ENCODE measurements around the gene MYO1H. TPM values are rescaled to one million over a fixed set of nuclear protein-coding genes. Genes with fewer than 3 reads are reported as not detected.
A peak's percentile ranks its signal among the peaks of the same experiment; 100 is the strongest.
"Not testable (repeated sequence)": the region's sequence is repeated elsewhere in the genome, so short reads cannot be mapped to it uniquely, and the experiment has no call there.

The MYO1H gene
- total RNA-seq, 1 donor from 2014 or later = not detected

DNA sequence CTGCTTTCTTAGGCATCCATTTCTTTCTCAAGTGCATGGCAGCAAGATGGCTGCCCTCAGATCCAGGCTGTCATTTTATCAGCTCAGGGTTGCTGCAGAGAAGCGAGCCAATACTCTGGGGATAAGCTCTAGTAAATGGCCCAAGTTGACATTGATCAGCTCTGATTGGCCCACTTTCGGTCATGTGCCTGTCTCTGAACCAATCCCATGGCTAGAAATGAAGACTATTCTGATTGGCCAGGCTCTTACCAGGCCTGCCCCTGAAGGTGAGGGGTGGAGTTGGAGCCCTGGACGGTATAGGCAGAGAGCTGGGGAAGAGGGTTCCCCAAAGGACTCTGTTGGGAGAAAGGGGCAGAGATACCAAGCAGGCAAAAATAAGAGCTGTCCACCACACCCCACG is 41.4 kb downstream of the MYO1H start:
- H3K9me3 ChIP-seq (ENCODE audit: insufficient read depth, low read depth, low read length) = no peaks in the 10 kb centered on the region
- peaks cover 12% of the 10 kb centered on the region for H3K27me3 Mint-ChIP-seq (ENCODE audit: low read depth, unreplicated experiment)
- H3K27ac ChIP-seq (ENCODE audit: low read depth, low read length) = no peak overlapping the region
- no peak overlapping the region for H3K4me3 ChIP-seq (ENCODE audit: insufficient read depth, low read depth, low read length)
- no peak overlapping the region for H3K4me2 ChIP-seq (ENCODE audit: low read length)
- H3K27ac Mint-ChIP-seq (ENCODE audit: unreplicated experiment) = no peak overlapping the region
- H3K4me3 Mint-ChIP-seq (ENCODE audit: unreplicated experiment) = no peak overlapping the region
- H3K9ac ChIP-seq (ENCODE audit: low read length) = no peak overlapping the region
- H3K9me3 Mint-ChIP-seq (ENCODE audit: unreplicated experiment) = no peaks in the 10 kb centered on the region
- DNase-seq (ENCODE audit: low read depth) = no peak
- H3K4me1 ChIP-seq (ENCODE audit: insufficient read depth, low read length) = no peaks in the 10 kb centered on the region
- no peak overlapping the region for H2AFZ ChIP-seq (ENCODE audit: low read depth, low read length)
- no peaks in the 10 kb centered on the region for H3K36me3 ChIP-seq (ENCODE audit: insufficient read depth, low read length)
- H3K4me1 Mint-ChIP-seq (ENCODE audit: low read depth, unreplicated experiment) = peaks cover 3% of the 10 kb centered on the region
- no peak for FAIRE-seq
- no peaks in the 10 kb centered on the region for H4K20me1 ChIP-seq (ENCODE audit: insufficient read depth, low read length)
- H3K36me3 Mint-ChIP-seq (ENCODE audit: low read depth, unreplicated experiment) = no peaks in the 10 kb centered on the region
- H3K79me2 ChIP-seq (ENCODE audit: insufficient read depth, low read length) = no peaks in the 10 kb centered on the region
- no peak for TF ChIP-seq EZH2 (IDR thresholded peaks at IDR 0.05; ENCODE audit: insufficient read depth, low read length)
- TF ChIP-seq, protein P1, sequence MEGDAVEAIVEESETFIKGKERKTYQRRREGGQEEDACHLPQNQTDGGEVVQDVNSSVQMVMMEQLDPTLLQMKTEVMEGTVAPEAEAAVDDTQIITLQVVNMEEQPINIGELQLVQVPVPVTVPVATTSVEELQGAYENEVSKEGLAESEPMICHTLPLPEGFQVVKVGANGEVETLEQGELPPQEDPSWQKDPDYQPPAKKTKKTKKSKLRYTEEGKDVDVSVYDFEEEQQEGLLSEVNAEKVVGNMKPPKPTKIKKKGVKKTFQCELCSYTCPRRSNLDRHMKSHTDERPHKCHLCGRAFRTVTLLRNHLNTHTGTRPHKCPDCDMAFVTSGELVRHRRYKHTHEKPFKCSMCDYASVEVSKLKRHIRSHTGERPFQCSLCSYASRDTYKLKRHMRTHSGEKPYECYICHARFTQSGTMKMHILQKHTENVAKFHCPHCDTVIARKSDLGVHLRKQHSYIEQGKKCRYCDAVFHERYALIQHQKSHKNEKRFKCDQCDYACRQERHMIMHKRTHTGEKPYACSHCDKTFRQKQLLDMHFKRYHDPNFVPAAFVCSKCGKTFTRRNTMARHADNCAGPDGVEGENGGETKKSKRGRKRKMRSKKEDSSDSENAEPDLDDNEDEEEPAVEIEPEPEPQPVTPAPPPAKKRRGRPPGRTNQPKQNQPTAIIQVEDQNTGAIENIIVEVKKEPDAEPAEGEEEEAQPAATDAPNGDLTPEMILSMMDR (IDR thresholded peaks at IDR 0.05; ENCODE audit: insufficient read depth, low read depth, low read length) = no peak
- H3K27me3 ChIP-seq (ENCODE audit: insufficient read depth, low read length) = peaks cover under 1% of the 10 kb centered on the region

DNA sequence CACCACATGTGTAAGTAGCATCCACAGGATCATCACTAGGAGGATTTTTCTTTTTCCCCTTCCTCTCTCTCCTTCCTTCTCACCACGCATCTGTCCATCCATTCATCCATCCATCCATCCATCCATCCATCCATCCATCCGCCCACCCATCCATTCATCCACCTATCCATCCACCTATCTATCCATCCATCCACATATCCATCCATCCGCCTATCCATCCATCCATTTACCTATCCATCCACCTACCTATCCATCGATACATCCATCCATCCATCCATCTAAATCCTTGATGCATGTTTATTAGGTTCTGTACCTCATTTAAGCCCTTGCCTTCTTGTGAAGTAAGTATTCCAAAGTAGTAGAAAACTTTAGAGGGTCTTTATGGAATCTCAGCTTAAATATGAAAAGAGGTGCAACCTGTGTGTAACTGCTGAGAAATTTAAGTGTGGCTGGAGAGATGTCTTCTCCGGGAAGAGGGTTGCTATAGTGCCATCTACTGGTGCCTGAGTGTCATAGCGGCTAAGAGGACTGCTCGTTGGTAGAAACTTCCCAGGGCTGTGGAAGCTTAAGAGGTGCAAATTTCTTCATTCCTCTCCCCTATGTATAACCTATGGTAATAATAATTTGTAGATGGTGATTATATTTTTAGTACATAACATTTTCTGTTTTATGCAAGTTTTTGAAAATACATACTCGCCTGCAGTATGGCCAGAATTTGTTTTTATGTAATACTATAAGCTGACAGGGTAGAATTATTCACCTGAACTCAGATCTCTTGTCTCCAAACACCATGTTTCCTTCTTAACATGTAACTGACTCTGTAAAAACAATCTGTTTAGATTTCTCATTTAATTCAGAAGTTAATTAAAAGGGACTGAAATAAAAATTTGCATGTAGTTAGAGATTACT is 46.0 kb downstream of the MYO1H start:
- Histone ChIP-seq H3K79me2 (ENCODE audit: insufficient read depth, low read length) (no peaks in the 10 kb centered on the region), H3K4me1 (ENCODE audit: insufficient read depth, low read length) (no peaks in the 10 kb centered on the region), H3K36me3 (ENCODE audit: insufficient read depth, low read length) (no peaks in the 10 kb centered on the region), H3K4me3 (ENCODE audit: insufficient read depth, low read depth, low read length) (no peak overlapping the region), H3K27ac (ENCODE audit: low read depth, low read length) (no peak overlapping the region), H3K27me3 (ENCODE audit: insufficient read depth, low read length) (peaks cover 5% of the 10 kb centered on the region), H3K9ac (ENCODE audit: low read length) (no peak overlapping the region), H3K4me2 (ENCODE audit: low read length) (no peak overlapping the region), H3K9me3 (ENCODE audit: insufficient read depth, low read depth, low read length) (no peaks in the 10 kb centered on the region), H4K20me1 (ENCODE audit: insufficient read depth, low read length) (no peaks in the 10 kb centered on the region), H2AFZ (ENCODE audit: low read depth, low read length) (no peak overlapping the region)
- Mint-ChIP-seq H3K27ac (ENCODE audit: unreplicated experiment) (no peak overlapping the region), H3K4me1 (ENCODE audit: low read depth, unreplicated experiment) (no peaks in the 10 kb centered on the region), H3K9me3 (ENCODE audit: unreplicated experiment) (no peaks in the 10 kb centered on the region), H3K4me3 (ENCODE audit: unreplicated experiment) (no peak overlapping the region), H3K27me3 (ENCODE audit: low read depth, unreplicated experiment) (peaks cover 13% of the 10 kb centered on the region), H3K36me3 (ENCODE audit: low read depth, unreplicated experiment) (no peaks in the 10 kb centered on the region)
- FAIRE-seq (peak; percentile 76), DNase-seq (ENCODE audit: low read depth) (peak; percentile 23)
- TF ChIP-seq, protein P1 (IDR thresholded peaks at IDR 0.05; ENCODE audit: insufficient read depth, low read depth, low read length) = peak; percentile 95
- TF ChIP-seq EZH2 (IDR thresholded peaks at IDR 0.05; ENCODE audit: insufficient read depth, low read length) = no peak

DNA sequence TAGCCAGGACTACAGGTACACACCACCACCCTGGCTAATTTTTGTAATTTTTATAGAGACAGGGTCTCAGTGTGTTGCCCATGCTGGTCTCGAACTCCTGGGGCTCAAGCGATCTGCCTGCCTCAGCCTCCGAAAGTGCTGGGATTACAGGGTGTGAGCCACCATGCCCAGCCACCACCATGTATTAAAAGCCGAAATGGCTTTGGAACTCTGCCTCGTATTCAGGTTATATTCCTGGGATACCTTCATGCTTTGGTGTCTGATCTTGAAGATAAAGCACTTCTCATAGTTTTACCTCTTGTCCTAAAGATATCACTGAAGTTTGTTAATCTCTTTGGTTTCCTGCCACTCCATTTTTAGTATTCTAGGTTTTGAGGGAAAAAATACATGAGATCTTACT is 47.2 kb downstream of the MYO1H start:
- Histone ChIP-seq H2AFZ (ENCODE audit: low read depth, low read length) (no peak overlapping the region), H3K4me1 (ENCODE audit: insufficient read depth, low read length) (no peaks in the 10 kb centered on the region), H4K20me1 (ENCODE audit: insufficient read depth, low read length) (no peaks in the 10 kb centered on the region), H3K27me3 (ENCODE audit: insufficient read depth, low read length) (peaks cover 5% of the 10 kb centered on the region), H3K4me3 (ENCODE audit: insufficient read depth, low read depth, low read length) (no peak overlapping the region), H3K36me3 (ENCODE audit: insufficient read depth, low read length) (no peaks in the 10 kb centered on the region), H3K9ac (ENCODE audit: low read length) (no peak overlapping the region), H3K79me2 (ENCODE audit: insufficient read depth, low read length) (no peaks in the 10 kb centered on the region), H3K27ac (ENCODE audit: low read depth, low read length) (no peak overlapping the region), H3K9me3 (ENCODE audit: insufficient read depth, low read depth, low read length) (no peaks in the 10 kb centered on the region), H3K4me2 (ENCODE audit: low read length) (no peak overlapping the region)
- Mint-ChIP-seq H3K27me3 (ENCODE audit: low read depth, unreplicated experiment) (peaks cover 16% of the 10 kb centered on the region), H3K4me3 (ENCODE audit: unreplicated experiment) (no peak overlapping the region), H3K36me3 (ENCODE audit: low read depth, unreplicated experiment) (no peaks in the 10 kb centered on the region), H3K9me3 (ENCODE audit: unreplicated experiment) (no peaks in the 10 kb centered on the region), H3K27ac (ENCODE audit: unreplicated experiment) (no peak overlapping the region), H3K4me1 (ENCODE audit: low read depth, unreplicated experiment) (no peaks in the 10 kb centered on the region)
- no peak for FAIRE-seq
- DNase-seq (ENCODE audit: low read depth) = no peak
- TF ChIP-seq EZH2 (IDR thresholded peaks at IDR 0.05; ENCODE audit: insufficient read depth, low read length) = no peak
- TF ChIP-seq, protein P1 (IDR thresholded peaks at IDR 0.05; ENCODE audit: insufficient read depth, low read depth, low read length) = no peak

DNA sequence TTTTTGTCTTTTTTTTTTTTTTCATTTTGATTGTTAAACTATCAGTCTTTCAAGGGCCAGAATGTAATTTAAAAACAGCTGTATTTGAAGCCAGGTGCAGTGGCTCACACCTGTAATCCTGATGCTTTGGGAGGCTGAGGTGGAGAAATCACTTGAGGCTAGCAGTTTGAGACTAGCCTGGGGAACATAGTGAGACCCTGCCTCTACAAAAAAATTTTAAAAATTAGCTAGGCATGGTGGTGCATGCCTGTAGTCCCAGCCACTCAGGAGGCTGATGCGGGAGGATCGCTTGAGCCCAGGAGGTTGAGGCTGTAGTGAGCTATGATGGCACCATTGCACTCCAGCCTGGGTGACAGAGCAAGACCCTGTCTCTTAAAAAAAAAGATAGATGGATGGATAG is 57.1 kb downstream of the MYO1H start:
- H3K79me2 ChIP-seq (ENCODE audit: insufficient read depth, low read length); H3K4me3 ChIP-seq (ENCODE audit: insufficient read depth, low read depth, low read length); H2AFZ ChIP-seq (ENCODE audit: low read depth, low read length); DNase-seq (ENCODE audit: low read depth); H3K27ac ChIP-seq (ENCODE audit: low read depth, low read length); H3K9me3 ChIP-seq (ENCODE audit: insufficient read depth, low read depth, low read length); H3K4me2 ChIP-seq (ENCODE audit: low read length); H3K36me3 ChIP-seq (ENCODE audit: insufficient read depth, low read length); FAIRE-seq; H4K20me1 ChIP-seq (ENCODE audit: insufficient read depth, low read length); H3K4me3 Mint-ChIP-seq (ENCODE audit: unreplicated experiment); H3K27ac Mint-ChIP-seq (ENCODE audit: unreplicated experiment); H3K9me3 Mint-ChIP-seq (ENCODE audit: unreplicated experiment); H3K9ac ChIP-seq (ENCODE audit: low read length); H3K4me1 ChIP-seq (ENCODE audit: insufficient read depth, low read length); H3K4me1 Mint-ChIP-seq (ENCODE audit: low read depth, unreplicated experiment); H3K36me3 Mint-ChIP-seq (ENCODE audit: low read depth, unreplicated experiment): not testable (repeated sequence)
- H3K27me3 ChIP-seq (ENCODE audit: insufficient read depth, low read length) = peaks cover 12% of the 10 kb centered on the region
- H3K27me3 Mint-ChIP-seq (ENCODE audit: low read depth, unreplicated experiment) = peaks cover 39% of the 10 kb centered on the region

Measured in astrocyte (in vitro differentiated cells and primary cell).